Measurements from ENCODE around the gene LYRM4.

DNA sequence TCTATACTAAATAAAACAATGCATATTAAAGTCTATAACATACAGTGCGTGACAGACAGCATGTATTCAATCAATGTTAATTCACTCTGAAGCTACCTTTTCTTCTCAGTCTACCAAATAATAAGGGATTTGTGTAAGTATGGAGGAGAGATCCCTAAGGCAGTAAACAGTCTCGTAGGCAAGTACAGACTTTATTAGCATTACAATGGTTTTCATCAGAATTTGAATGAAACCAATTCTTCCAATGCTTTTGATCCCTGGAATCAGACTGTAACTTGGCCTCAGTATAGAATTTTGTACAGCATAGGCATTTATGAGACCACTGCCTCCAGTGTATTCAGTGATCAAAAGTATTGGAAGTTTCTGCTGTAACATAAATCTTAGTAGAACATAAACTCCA is 19.5 kb downstream of the LYRM4 start:
- TF ChIP-seq, protein P1, sequence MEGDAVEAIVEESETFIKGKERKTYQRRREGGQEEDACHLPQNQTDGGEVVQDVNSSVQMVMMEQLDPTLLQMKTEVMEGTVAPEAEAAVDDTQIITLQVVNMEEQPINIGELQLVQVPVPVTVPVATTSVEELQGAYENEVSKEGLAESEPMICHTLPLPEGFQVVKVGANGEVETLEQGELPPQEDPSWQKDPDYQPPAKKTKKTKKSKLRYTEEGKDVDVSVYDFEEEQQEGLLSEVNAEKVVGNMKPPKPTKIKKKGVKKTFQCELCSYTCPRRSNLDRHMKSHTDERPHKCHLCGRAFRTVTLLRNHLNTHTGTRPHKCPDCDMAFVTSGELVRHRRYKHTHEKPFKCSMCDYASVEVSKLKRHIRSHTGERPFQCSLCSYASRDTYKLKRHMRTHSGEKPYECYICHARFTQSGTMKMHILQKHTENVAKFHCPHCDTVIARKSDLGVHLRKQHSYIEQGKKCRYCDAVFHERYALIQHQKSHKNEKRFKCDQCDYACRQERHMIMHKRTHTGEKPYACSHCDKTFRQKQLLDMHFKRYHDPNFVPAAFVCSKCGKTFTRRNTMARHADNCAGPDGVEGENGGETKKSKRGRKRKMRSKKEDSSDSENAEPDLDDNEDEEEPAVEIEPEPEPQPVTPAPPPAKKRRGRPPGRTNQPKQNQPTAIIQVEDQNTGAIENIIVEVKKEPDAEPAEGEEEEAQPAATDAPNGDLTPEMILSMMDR (IDR thresholded peaks at IDR 0.05) = no peak
- TF ChIP-seq RAD21 (conservative IDR thresholded peaks at IDR 0.05 in 1 of 2, IDR thresholded peaks at IDR 0.05 in 1 of 2) (no peak), EP300 (IDR thresholded peaks at IDR 0.05) (no peak), RFX5 (IDR thresholded peaks at IDR 0.05) (no peak), NR3C1 (IDR thresholded peaks at IDR 0.05) (no peak), FOSB (CRISPR knock-in tag; IDR thresholded peaks at IDR 0.05) (no peak), JUN (IDR thresholded peaks at IDR 0.05) (no peak), POLR2A (IDR thresholded peaks at IDR 0.05; ENCODE audit: low read length) (no peak), CBX8 (IDR thresholded peaks at IDR 0.05) (no peak), HMGXB4 (CRISPR knock-in tag; IDR thresholded peaks at IDR 0.05; ENCODE audit: borderline replicate concordance) (no peak), KDM1A (IDR thresholded peaks at IDR 0.05; ENCODE audit: low read depth) (no peak), PHF8 (IDR thresholded peaks at IDR 0.05; ENCODE audit: borderline replicate concordance, low read depth) (no peak)
- TF ChIP-seq, protein P2, sequence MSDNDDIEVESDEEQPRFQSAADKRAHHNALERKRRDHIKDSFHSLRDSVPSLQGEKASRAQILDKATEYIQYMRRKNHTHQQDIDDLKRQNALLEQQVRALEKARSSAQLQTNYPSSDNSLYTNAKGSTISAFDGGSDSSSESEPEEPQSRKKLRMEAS (IDR thresholded peaks at IDR 0.05) = no peak

All from A549 (cell line).